Measurements from ENCODE around the gene ARSG.
"Not testable (repeated sequence)": the region's sequence is repeated elsewhere in the genome, so short reads cannot be mapped to it uniquely, and the experiment has no call there.

ARSG gene

DNA sequence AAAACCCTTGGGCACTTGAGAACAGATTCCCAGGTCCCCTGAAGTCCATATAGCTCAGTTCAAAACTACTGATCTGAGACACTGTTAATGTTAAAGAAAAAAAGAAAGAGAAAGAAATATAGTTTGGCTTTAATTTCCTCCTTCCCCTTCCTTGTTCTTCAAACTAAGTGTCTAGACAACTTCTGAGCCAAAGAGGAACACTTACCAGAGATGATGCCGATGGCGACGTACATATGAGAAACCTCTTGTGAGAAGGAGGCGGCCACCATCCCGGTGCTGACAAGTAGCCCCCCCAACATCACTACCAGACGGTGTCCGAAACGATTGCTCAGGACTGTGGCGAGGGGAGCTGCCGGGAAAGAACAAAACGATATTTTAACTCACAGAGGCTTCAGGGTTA lies 17.6 kb upstream of the ARSG start:
- H3K4me3 ChIP-seq (ENCODE audit: low read depth, low read length) = no peak overlapping the region
- TF ChIP-seq, protein P1, sequence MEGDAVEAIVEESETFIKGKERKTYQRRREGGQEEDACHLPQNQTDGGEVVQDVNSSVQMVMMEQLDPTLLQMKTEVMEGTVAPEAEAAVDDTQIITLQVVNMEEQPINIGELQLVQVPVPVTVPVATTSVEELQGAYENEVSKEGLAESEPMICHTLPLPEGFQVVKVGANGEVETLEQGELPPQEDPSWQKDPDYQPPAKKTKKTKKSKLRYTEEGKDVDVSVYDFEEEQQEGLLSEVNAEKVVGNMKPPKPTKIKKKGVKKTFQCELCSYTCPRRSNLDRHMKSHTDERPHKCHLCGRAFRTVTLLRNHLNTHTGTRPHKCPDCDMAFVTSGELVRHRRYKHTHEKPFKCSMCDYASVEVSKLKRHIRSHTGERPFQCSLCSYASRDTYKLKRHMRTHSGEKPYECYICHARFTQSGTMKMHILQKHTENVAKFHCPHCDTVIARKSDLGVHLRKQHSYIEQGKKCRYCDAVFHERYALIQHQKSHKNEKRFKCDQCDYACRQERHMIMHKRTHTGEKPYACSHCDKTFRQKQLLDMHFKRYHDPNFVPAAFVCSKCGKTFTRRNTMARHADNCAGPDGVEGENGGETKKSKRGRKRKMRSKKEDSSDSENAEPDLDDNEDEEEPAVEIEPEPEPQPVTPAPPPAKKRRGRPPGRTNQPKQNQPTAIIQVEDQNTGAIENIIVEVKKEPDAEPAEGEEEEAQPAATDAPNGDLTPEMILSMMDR (IDR thresholded peaks at IDR 0.05; ENCODE audit: low read depth, low read length) = no peak

DNA sequence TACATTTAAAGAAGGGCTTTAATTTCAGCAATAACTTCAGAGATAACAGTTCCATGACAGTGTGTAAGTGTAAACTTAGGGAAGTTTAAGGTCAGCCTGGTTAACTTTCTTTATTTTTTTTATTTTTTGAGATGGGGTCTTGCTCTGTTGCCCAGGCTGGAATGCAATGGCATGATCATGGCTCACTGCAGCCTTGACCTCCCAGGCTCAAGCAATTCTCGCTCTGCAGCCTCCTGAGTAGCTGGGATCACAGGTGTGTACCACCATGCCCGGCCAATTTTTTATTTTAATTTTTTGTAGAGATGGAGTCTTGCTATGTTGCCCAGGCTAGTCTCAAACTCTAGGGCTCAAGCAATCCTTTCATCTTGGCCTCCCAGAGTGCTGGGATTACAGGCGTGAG lies 15.0 kb upstream of the ARSG start:
- H3K4me3 ChIP-seq (ENCODE audit: low read depth, low read length) = not testable (repeated sequence)

DNA sequence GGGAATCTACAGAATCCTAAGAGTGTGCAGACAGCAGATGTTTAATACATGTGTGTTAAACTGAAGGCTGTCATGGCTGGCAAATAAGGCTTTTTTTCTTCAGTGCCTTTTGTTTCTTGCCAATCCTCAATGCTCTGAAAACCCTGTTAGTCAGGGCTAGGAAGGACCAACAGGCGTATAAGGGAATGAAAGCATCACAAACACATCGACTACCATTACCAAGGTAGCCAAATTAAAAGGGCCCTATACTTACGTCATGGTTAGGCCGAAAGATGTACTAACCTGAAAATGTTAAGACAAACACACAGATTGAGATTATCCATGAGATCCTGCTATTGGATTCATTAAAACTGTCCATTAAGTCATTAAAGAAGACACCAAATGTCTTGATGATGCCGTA lies 13.5 kb upstream of the ARSG start:
- H3K4me3 ChIP-seq (ENCODE audit: low read depth, low read length) = no peak overlapping the region
- TF ChIP-seq, protein P1 (IDR thresholded peaks at IDR 0.05; ENCODE audit: low read depth, low read length) = no peak

DNA sequence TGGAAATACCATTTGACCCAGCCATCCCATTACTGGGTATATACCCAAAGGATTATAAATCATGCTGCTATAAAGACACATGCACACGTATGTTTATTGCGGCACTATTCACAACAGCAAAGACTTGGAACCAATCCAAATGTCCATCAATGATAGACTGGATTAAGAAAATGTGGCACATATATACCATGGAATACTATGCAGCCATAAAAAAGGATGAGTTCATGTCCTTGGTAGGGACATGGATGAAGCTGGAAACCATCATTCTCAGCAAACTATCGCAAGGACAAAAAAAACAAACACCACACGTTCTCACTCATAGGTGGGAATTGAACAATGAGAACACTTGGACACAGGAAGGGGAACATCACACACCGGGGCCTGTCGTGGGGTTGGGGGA lies 9.3 kb upstream of the ARSG start:
- H3K4me3 ChIP-seq (ENCODE audit: low read depth, low read length) = not testable (repeated sequence)

DNA sequence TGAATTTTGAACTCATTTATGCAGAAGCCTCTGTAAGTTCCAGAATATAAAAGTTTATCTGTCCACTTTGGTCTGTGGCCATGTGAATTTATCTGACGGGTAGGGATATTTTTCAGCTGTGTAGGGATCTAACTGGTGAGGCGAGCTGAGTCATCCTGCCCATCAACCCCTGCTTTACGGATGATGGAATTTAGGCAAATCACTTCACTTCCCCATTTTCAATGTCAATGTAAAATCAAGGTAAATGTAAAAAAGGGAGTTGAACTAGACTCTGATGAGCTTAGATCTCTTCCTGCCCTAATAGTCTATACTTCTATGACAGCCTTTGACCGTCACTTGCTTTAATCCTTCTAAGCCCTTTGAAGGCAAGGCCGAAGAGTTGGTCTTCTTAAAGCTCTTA lies 2.9 kb upstream of the ARSG start:
- TF ChIP-seq, protein P1 (IDR thresholded peaks at IDR 0.05; ENCODE audit: low read depth, low read length) = no peak
- H3K4me3 ChIP-seq (ENCODE audit: low read depth, low read length) = no peak overlapping the region

DNA sequence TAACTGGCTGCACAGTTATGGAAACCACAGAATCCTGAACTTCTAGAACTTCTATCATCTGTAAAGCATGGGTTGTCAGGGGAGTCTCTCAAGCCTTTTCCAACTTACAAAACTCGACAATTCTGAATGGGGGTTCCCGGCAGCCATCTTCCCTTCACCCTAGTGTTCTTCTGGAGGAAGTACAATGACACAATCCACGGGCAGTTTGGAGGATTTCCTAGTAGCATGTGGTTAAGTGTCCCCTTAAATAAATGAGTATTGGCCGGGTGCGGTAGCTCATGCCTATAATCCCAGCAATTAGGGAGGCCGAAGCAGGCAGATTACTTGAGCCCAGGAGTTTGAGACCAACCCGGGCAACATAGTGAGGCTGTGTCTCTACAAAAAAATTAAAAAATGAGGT lies 2.5 kb upstream of the ARSG start:
- no peak overlapping the region for H3K4me3 ChIP-seq (ENCODE audit: low read depth, low read length)
- TF ChIP-seq, protein P1 (IDR thresholded peaks at IDR 0.05; ENCODE audit: low read depth, low read length) = no peak

DNA sequence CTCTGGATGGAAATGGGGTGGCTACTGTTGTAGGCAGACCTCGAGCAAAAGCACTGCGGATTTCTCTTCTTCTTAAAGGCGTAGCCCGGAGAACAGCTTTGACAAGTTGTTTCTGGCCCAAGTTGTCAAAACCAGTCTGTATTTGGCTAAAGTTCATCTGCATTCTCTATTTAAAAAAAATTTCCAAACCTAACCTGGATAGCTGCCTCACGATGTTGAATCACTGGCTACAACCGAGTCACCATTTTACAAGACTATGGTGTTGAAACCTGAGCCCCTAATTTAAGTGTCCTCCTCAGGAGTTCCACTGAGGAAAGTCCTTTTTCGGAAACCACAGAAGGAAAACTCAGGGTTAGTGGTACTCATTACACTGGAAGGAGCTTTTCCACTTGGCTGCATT lies 1.8 kb upstream of the ARSG start:
- TF ChIP-seq, protein P1 (IDR thresholded peaks at IDR 0.05; ENCODE audit: low read depth, low read length) = no peak
- no peak overlapping the region for H3K4me3 ChIP-seq (ENCODE audit: low read depth, low read length)

DNA sequence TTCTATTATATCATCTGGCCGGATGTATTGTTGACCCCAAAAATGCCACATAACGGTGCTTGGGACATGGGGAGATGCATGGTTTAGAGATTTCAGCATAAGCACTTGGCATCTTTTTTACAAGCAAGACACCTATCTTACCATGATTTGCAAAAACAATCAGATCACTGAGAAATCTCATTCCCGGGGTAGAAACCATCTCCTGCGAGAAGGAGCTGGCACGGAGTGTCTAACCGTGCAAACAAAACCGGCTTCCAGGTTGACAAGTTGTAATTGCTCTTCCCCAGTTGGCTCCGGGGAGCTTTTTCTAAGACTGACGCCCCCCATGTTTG lies 1.4 kb upstream of the ARSG start:
- peak overlapping the region; percentile 69; the same call in 1 of the 2 replicates for H3K4me3 ChIP-seq (ENCODE audit: low read depth, low read length)
- TF ChIP-seq, protein P1 (IDR thresholded peaks at IDR 0.05; ENCODE audit: low read depth, low read length) = no peak

Data from WI38 (cell line).